ENCODE data around the gene MAST2. TPM values are rescaled to one million over a fixed set of nuclear protein-coding genes. Genes with fewer than 3 reads are reported as not detected.

Gene MAST2
- total and polyA plus RNA-seq, 9 donors: 32.4 to 107 (median 83.7) TPM

- Histone ChIP-seq H3K4me1 (ENCODE audit: control insufficient read depth, insufficient read depth, low read length) (peaks cover 4% of the 10 kb centered on the region), H3K27me3 (ENCODE audit: control insufficient read depth, insufficient read depth, low read length) (no peaks in the 10 kb centered on the region), H3K9me3 (replicated peaks; ENCODE audit: control insufficient read depth, low read depth, low read length) (no peaks in the 10 kb centered on the region), H3K4me3 (ENCODE audit: low read length) (no peak overlapping the region), H3K27ac (ENCODE audit: low read length) (no peak overlapping the region), H3K36me3 (ENCODE audit: control insufficient read depth, insufficient read depth, low read length) (no peaks in the 10 kb centered on the region)
- 100% methylated on average over 1 of the region's 2 CpGs for WGBS (ENCODE audit: insufficient coverage)
- no peak for DNase-seq
Observed at GRCh38 chr1:45890078-45890477, 86.7 kb downstream of the MAST2 start.

GRCh38 chr1:45891087-45891486, 87.7 kb downstream of the MAST2 start:
- no peak for DNase-seq
- Histone ChIP-seq H3K36me3 (ENCODE audit: control insufficient read depth, insufficient read depth, low read length) (no peaks in the 10 kb centered on the region), H3K4me3 (ENCODE audit: low read length) (no peak overlapping the region), H3K9me3 (replicated peaks; ENCODE audit: control insufficient read depth, low read depth, low read length) (no peaks in the 10 kb centered on the region), H3K27me3 (ENCODE audit: control insufficient read depth, insufficient read depth, low read length) (no peaks in the 10 kb centered on the region), H3K4me1 (ENCODE audit: control insufficient read depth, insufficient read depth, low read length) (peaks cover 4% of the 10 kb centered on the region), H3K27ac (ENCODE audit: low read length) (no peak overlapping the region)
- WGBS (ENCODE audit: insufficient coverage): no CpG with 5 or more reads among the region's 2 CpGs

GRCh38 chr1:45892068-45892785, 88.8 kb downstream of the MAST2 start:
- Histone ChIP-seq H3K4me1 (ENCODE audit: control insufficient read depth, insufficient read depth, low read length) (peaks cover 4% of the 10 kb centered on the region), H3K4me3 (ENCODE audit: low read length) (no peak overlapping the region), H3K27me3 (ENCODE audit: control insufficient read depth, insufficient read depth, low read length) (no peaks in the 10 kb centered on the region), H3K36me3 (ENCODE audit: control insufficient read depth, insufficient read depth, low read length) (no peaks in the 10 kb centered on the region), H3K9me3 (replicated peaks; ENCODE audit: control insufficient read depth, low read depth, low read length) (no peaks in the 10 kb centered on the region), H3K27ac (ENCODE audit: low read length) (peak overlapping the region; percentile 79)
- peak; percentile 74 for DNase-seq
- no CpG with 5 or more reads among the region's 6 CpGs for WGBS (ENCODE audit: insufficient coverage)

- no CpG with 5 or more reads among the region's 4 CpGs for WGBS (ENCODE audit: insufficient coverage)
- H3K4me3 ChIP-seq (ENCODE audit: low read length): no peak overlapping the region
- H3K27ac ChIP-seq (ENCODE audit: low read length): no peak overlapping the region
- DNase-seq: no peak
- H3K9me3 ChIP-seq (replicated peaks; ENCODE audit: control insufficient read depth, low read depth, low read length): no peaks in the 10 kb centered on the region
- H3K27me3 ChIP-seq (ENCODE audit: control insufficient read depth, insufficient read depth, low read length): no peaks in the 10 kb centered on the region
- H3K4me1 ChIP-seq (ENCODE audit: control insufficient read depth, insufficient read depth, low read length): peaks cover 2% of the 10 kb centered on the region
- no peaks in the 10 kb centered on the region for H3K36me3 ChIP-seq (ENCODE audit: control insufficient read depth, insufficient read depth, low read length)
Observed at GRCh38 chr1:45894331-45894730, 90.9 kb downstream of the MAST2 start.

GRCh38 chr1:45894921-45895320, 91.5 kb downstream of the MAST2 start:
- H3K27ac ChIP-seq (ENCODE audit: low read length): no peak overlapping the region
- no peaks in the 10 kb centered on the region for H3K27me3 ChIP-seq (ENCODE audit: control insufficient read depth, insufficient read depth, low read length)
- peaks cover 2% of the 10 kb centered on the region for H3K4me1 ChIP-seq (ENCODE audit: control insufficient read depth, insufficient read depth, low read length)
- no peak for DNase-seq
- no peaks in the 10 kb centered on the region for H3K36me3 ChIP-seq (ENCODE audit: control insufficient read depth, insufficient read depth, low read length)
- H3K9me3 ChIP-seq (replicated peaks; ENCODE audit: control insufficient read depth, low read depth, low read length): no peaks in the 10 kb centered on the region
- H3K4me3 ChIP-seq (ENCODE audit: low read length): no peak overlapping the region

GRCh38 chr1:45895406-45895805, 92.0 kb downstream of the MAST2 start:
- Histone ChIP-seq H3K4me1 (ENCODE audit: control insufficient read depth, insufficient read depth, low read length) (peaks cover 2% of the 10 kb centered on the region), H3K27me3 (ENCODE audit: control insufficient read depth, insufficient read depth, low read length) (no peaks in the 10 kb centered on the region), H3K36me3 (ENCODE audit: control insufficient read depth, insufficient read depth, low read length) (no peaks in the 10 kb centered on the region), H3K9me3 (replicated peaks; ENCODE audit: control insufficient read depth, low read depth, low read length) (no peaks in the 10 kb centered on the region), H3K4me3 (ENCODE audit: low read length) (no peak overlapping the region), H3K27ac (ENCODE audit: low read length) (no peak overlapping the region)
- WGBS (ENCODE audit: insufficient coverage): no CpG with 5 or more reads among the region's 2 CpGs
- DNase-seq: no peak

- no peak overlapping the region for H3K4me3 ChIP-seq (ENCODE audit: low read length)
- H3K36me3 ChIP-seq (ENCODE audit: control insufficient read depth, insufficient read depth, low read length): no peaks in the 10 kb centered on the region
- no peak for DNase-seq
- H3K27me3 ChIP-seq (ENCODE audit: control insufficient read depth, insufficient read depth, low read length): no peaks in the 10 kb centered on the region
- H3K27ac ChIP-seq (ENCODE audit: low read length): no peak overlapping the region
- peaks cover under 1% of the 10 kb centered on the region for H3K9me3 ChIP-seq (replicated peaks; ENCODE audit: control insufficient read depth, low read depth, low read length)
- no peaks in the 10 kb centered on the region for H3K4me1 ChIP-seq (ENCODE audit: control insufficient read depth, insufficient read depth, low read length)
- WGBS (ENCODE audit: insufficient coverage): no CpG with 5 or more reads among the region's 2 CpGs
Observed at GRCh38 chr1:45906883-45907282, 103.5 kb downstream of the MAST2 start.

GRCh38 chr1:45908611-45909140, 105.3 kb downstream of the MAST2 start:
- no CpG with 5 or more reads among the region's 3 CpGs for WGBS (ENCODE audit: insufficient coverage)
- DNase-seq: no peak
- no peaks in the 10 kb centered on the region for H3K36me3 ChIP-seq (ENCODE audit: control insufficient read depth, insufficient read depth, low read length)

GRCh38 chr1:45911634-45912033, 108.2 kb downstream of the MAST2 start:
- Histone ChIP-seq H3K4me1 (ENCODE audit: control insufficient read depth, insufficient read depth, low read length) (peaks cover 12% of the 10 kb centered on the region), H3K9me3 (replicated peaks; ENCODE audit: control insufficient read depth, low read depth, low read length) (no peaks in the 10 kb centered on the region), H3K36me3 (ENCODE audit: control insufficient read depth, insufficient read depth, low read length) (no peaks in the 10 kb centered on the region), H3K4me3 (ENCODE audit: low read length) (no peak overlapping the region), H3K27ac (ENCODE audit: low read length) (no peak overlapping the region), H3K27me3 (ENCODE audit: control insufficient read depth, insufficient read depth, low read length) (no peaks in the 10 kb centered on the region)
- WGBS (ENCODE audit: insufficient coverage): no CpG with 5 or more reads among the region's 1 CpG
- no peak for DNase-seq

More at GRCh38 chr1:45908611-45909140, 105.3 kb downstream of the MAST2 start:
- no peaks in the 10 kb centered on the region for H3K27me3 ChIP-seq (ENCODE audit: control insufficient read depth, insufficient read depth, low read length)
- H3K27ac ChIP-seq (ENCODE audit: low read length): no peak overlapping the region
- H3K9me3 ChIP-seq (replicated peaks; ENCODE audit: control insufficient read depth, low read depth, low read length): no peaks in the 10 kb centered on the region
- H3K4me1 ChIP-seq (ENCODE audit: control insufficient read depth, insufficient read depth, low read length): peaks cover 9% of the 10 kb centered on the region
- H3K4me3 ChIP-seq (ENCODE audit: low read length): no peak overlapping the region

GRCh38 chr1:45913183-45913683, 109.8 kb downstream of the MAST2 start:
- peak; percentile 69 for DNase-seq
- H3K27me3 ChIP-seq (ENCODE audit: control insufficient read depth, insufficient read depth, low read length): no peaks in the 10 kb centered on the region

More at GRCh38 chr1:45913183-45913683, 109.8 kb downstream of the MAST2 start:
- 35% methylated on average over 3 of the region's 6 CpGs for WGBS (ENCODE audit: insufficient coverage)
- H3K4me1 ChIP-seq (ENCODE audit: control insufficient read depth, insufficient read depth, low read length): peaks cover 12% of the 10 kb centered on the region
- H3K4me3 ChIP-seq (ENCODE audit: low read length): peak overlapping the region; percentile 29
- no peaks in the 10 kb centered on the region for H3K9me3 ChIP-seq (replicated peaks; ENCODE audit: control insufficient read depth, low read depth, low read length)
- peak overlapping the region; percentile 82 for H3K27ac ChIP-seq (ENCODE audit: low read length)
- H3K36me3 ChIP-seq (ENCODE audit: control insufficient read depth, insufficient read depth, low read length): peaks cover 3% of the 10 kb centered on the region

All from muscle of leg (tissue), 11 donors.